SK-N-SH treated with all-trans-retinoic acid at 6 μM for 48 hours (cell line): Measurements from ENCODE around the gene FAM209B.

Experiments used
- ARNTL ChIP-seq: fragments of 450-650 bp; formaldehyde crosslinking; IDR thresholded peaks from 2 replicates; pipeline ENCODE4 v1.5.0; 2020; ENCODE audit warnings: low read depth, mild to moderate bottlenecking, moderate library complexity, borderline replicate concordance
- BACH2 ChIP-seq: fragments of 250-450 bp; sonication (Bioruptor Pico); IDR thresholded peaks from 2 replicates; pipeline ENCODE4 v1.9.0; 2021; ENCODE audit warnings: mild to moderate bottlenecking, borderline replicate concordance
- CREB5 ChIP-seq: fragments of 250-450 bp; sonication (Bioruptor Pico); IDR thresholded peaks from 2 replicates; pipeline ENCODE4 v1.5.1; 2020; ENCODE audit warnings: low read depth, mild to moderate bottlenecking, moderate library complexity
- ISL1 ChIP-seq: fragments of 250-450 bp; sonication (Bioruptor Pico); IDR thresholded peaks from 2 replicates; pipeline ENCODE4 v2.1.2; 2022; ENCODE audit warnings: mild to moderate bottlenecking, moderate library complexity
- PATZ1 ChIP-seq: fragments of 250-450 bp; sonication (Bioruptor Pico); IDR thresholded peaks from 2 replicates; pipeline ENCODE4 v1.8.0; 2020; ENCODE audit warnings: mild to moderate bottlenecking, moderate library complexity, borderline replicate concordance
- TCF4 ChIP-seq: fragments of 250-450 bp; sonication (Bioruptor Pico); IDR thresholded peaks from 2 replicates; pipeline ENCODE4 v1.8.0; 2021; ENCODE audit warnings: mild to moderate bottlenecking, moderate library complexity, borderline replicate concordance
- ZC3H10 ChIP-seq: fragments of 250-450 bp; sonication (Bioruptor Pico); IDR thresholded peaks from 2 replicates; pipeline ENCODE4 v1.5.1; 2021; ENCODE audit warnings: mild to moderate bottlenecking, moderate library complexity
- ZFP3 ChIP-seq: fragments of 250-450 bp; sonication (Bioruptor Pico); IDR thresholded peaks from 2 replicates; pipeline ENCODE4 v1.5.0; 2020; ENCODE audit warnings: mild to moderate bottlenecking, moderate library complexity

GRCh38 chr20:56513161-56514150 is 19.6 kb upstream of the FAM209B start:
- TF ChIP-seq ISL1 (CRISPR knock-in tag) (no peak), ZFP3 (CRISPR knock-in tag) (no peak), BACH2 (CRISPR knock-in tag) (no peak), CREB5 (no peak), PATZ1 (no peak), TCF4 (CRISPR knock-in tag) (no peak), ARNTL (CRISPR knock-in tag) (no peak), ZC3H10 (CRISPR knock-in tag) (no peak)
